ENCODE measurements around the gene JUP.
A peak's percentile ranks its signal among the peaks of the same experiment; 100 is the strongest.

Gene JUP

GRCh38 chr17:41723801-41724475 lies 62.6 kb downstream of the JUP start:
- DNase-seq (ENCODE audit: low spot score): no peak

- no peak for DNase-seq (ENCODE audit: low spot score)
Measured at GRCh38 chr17:41722231-41722630, 64.3 kb downstream of the JUP start.

- no peak for DNase-seq (ENCODE audit: low spot score)
Measured at GRCh38 chr17:41718287-41718645, 68.2 kb downstream of the JUP start.

- DNase-seq (ENCODE audit: low spot score): peak; percentile 86
Measured at GRCh38 chr17:41717408-41718286, 68.9 kb downstream of the JUP start.

GRCh38 chr17:41711669-41712400 lies 74.7 kb downstream of the JUP start, which contains the start of gene GAST:
GAST (plus strand) TSS chr17:41712331; CDS start chr17:41715437, 3,106 bp downstream.
- no peak for DNase-seq (ENCODE audit: low spot score)

- peak; percentile 62 for DNase-seq (ENCODE audit: low spot score)
Measured at GRCh38 chr17:41710472-41711090, 75.9 kb downstream of the JUP start.

GRCh38 chr17:41707803-41708669 lies 78.5 kb downstream of the JUP start:
- no peak for DNase-seq (ENCODE audit: low spot score)

- no peak for DNase-seq (ENCODE audit: low spot score)
Measured at GRCh38 chr17:41705271-41705991, 81.1 kb downstream of the JUP start.
